Endothelial cell of umbilical vein (primary cell): ENCODE data around the gene SSTR3. TPM values are rescaled to one million over a fixed set of nuclear protein-coding genes. Genes with fewer than 3 reads are reported as not detected.

Experiments used
- BruUV-seq: library from RNA; stranded (reverse); fragments of 400-500 nt; replicated peaks from 2 replicates; lab custom pipeline; 2021; lab: Mats Ljungman, UMichigan
- CTCF ChIA-PET: fragments of 300-600, 350-600 bp; sonication (Branson Sonifier 250); formaldehyde crosslinking; loops from one replicate; lab custom pipeline; 2021; ENCODE audit warnings: antibody characterized with exemption, inconsistent platforms; lab: Charles Lee
- POLR2A ChIA-PET: fragments of 300-600, 350-600 bp; sonication (Branson Sonifier 250); formaldehyde crosslinking; loops from one replicate; lab custom pipeline; 2021; ENCODE audit warnings: antibody characterized with exemption, inconsistent platforms; lab: Charles Lee
- DNase-seq: peaks from one replicate; pipeline ENCODE4 v3.0.0-alpha.2; 2011; ENCODE audit warnings: low read depth, low spot score
- FAIRE-seq: peaks from 2 replicates; lab custom pipeline; 2011; peaks lifted over from hg19 to GRCh38; lab: Jason Lieb, UNC
- H2AFZ ChIP-seq: 2 replicates; pipeline ENCODE4 v1.6.0; 2012; ENCODE audit warnings: low read depth, low read length, control low read depth, inconsistent platforms
- H3K27ac ChIP-seq: 2 replicates; pipeline ENCODE4 v1.5.1; 2011; ENCODE audit warnings: low read depth, mild to moderate bottlenecking, control low read depth, low read length, moderate library complexity; ENCODE audit not compliant: insufficient read depth
- H3K27me3 ChIP-seq, 2 experiments: 2 replicates each; pipeline versions ENCODE4 v1.6.0 to v1.6.1; 2011; ENCODE audit warnings: low read length in 2 of 2, mixed read lengths in 1 of 2; ENCODE audit not compliant: control insufficient read depth in 2 of 2, insufficient read depth in 2 of 2
- H3K36me3 ChIP-seq, 2 experiments: 2 replicates in 1 of 2; 3 replicates in 1 of 2; pipeline ENCODE4 v1.5.1; 2011; ENCODE audit warnings: low read length in 2 of 2, mild to moderate bottlenecking in 1 of 2, moderate library complexity in 1 of 2; ENCODE audit not compliant: control insufficient read depth in 2 of 2, insufficient read depth in 2 of 2; ENCODE audit errors: extremely low read depth in 1 of 2
- H3K4me1 ChIP-seq: 3 replicates; pipeline ENCODE4 v1.5.1; 2011; ENCODE audit warnings: mild to moderate bottlenecking, low read length; ENCODE audit not compliant: control insufficient read depth, insufficient read depth; ENCODE audit errors: extremely low read depth
- H3K4me2 ChIP-seq: 2 replicates; pipeline ENCODE4 v1.6.1; 2011; ENCODE audit warnings: low read length, control low read depth, mixed read lengths; ENCODE audit not compliant: insufficient read depth
- H3K4me3 ChIP-seq, 3 experiments: fragments of 200-600 bp in 1 of 3; sonication (generic), shearing (Covaris generic) in 1 of 3; replicated peaks in 1 of 3; 2 replicates each; pipeline ENCODE4 v1.5.1; 2011 to 2016; ENCODE audit warnings: control low read depth in 3 of 3, low read length in 3 of 3, mild to moderate bottlenecking in 2 of 3, inconsistent platforms in 1 of 3, low read depth in 1 of 3, moderate library complexity in 1 of 3; ENCODE audit not compliant: insufficient read depth in 1 of 3
- H3K79me2 ChIP-seq: 2 replicates; pipeline ENCODE4 v1.6.0; 2012; ENCODE audit warnings: low read length, inconsistent platforms; ENCODE audit not compliant: control insufficient read depth, insufficient read depth
- H3K9ac ChIP-seq: replicated peaks from 2 replicates; pipeline ENCODE3; 2011; ENCODE audit warnings: low read length, control low read depth; ENCODE audit not compliant: insufficient read depth; ENCODE audit errors: extremely low read depth
- H3K9me1 ChIP-seq: replicated peaks from 3 replicates; pipeline ENCODE4 v1.6.0; 2011; ENCODE audit warnings: mild to moderate bottlenecking, low read length; ENCODE audit not compliant: control insufficient read depth, insufficient read depth; ENCODE audit errors: extremely low read depth
- H3K9me3 ChIP-seq: replicated peaks from 2 replicates; pipeline ENCODE4 v1.5.1; 2012; ENCODE audit warnings: low read length, inconsistent platforms; ENCODE audit not compliant: control insufficient read depth, insufficient read depth
- H4K20me1 ChIP-seq: replicated peaks from 2 replicates; pipeline ENCODE3; 2011; ENCODE audit warnings: mild to moderate bottlenecking, low read length; ENCODE audit not compliant: control insufficient read depth, insufficient read depth; ENCODE audit errors: extremely low read depth
- CTCF ChIP-seq, 2 donors: IDR thresholded peaks; 1 replicate in 1 of 2; 2 replicates in 1 of 2; pipeline ENCODE4 v1.5.1; 2011; ENCODE audit warnings: low read length in 2 of 2, mild to moderate bottlenecking in 2 of 2, moderate library complexity in 2 of 2, control low read depth in 1 of 2, inconsistent platforms in 1 of 2, low read depth in 1 of 2; ENCODE audit not compliant: insufficient read depth in 1 of 2; ENCODE audit errors: extremely low read depth in 1 of 2
- EZH2 ChIP-seq: IDR thresholded peaks from 2 replicates; pipeline ENCODE4 v1.6.1; 2012; ENCODE audit warnings: borderline replicate concordance, low read depth, mild to moderate bottlenecking, moderate library complexity, low read length, inconsistent platforms; ENCODE audit not compliant: severe bottlenecking
- FOS ChIP-seq: IDR thresholded peaks from 2 replicates; pipeline ENCODE4 v1.6.1; 2011; ENCODE audit warnings: mild to moderate bottlenecking, low read length, moderate library complexity, borderline replicate concordance; ENCODE audit not compliant: insufficient read depth
- GATA2 ChIP-seq: IDR thresholded peaks from 2 replicates; pipeline ENCODE4 v1.7.0; 2011; ENCODE audit warnings: low read depth, mild to moderate bottlenecking, moderate library complexity, mixed read lengths, low read length; ENCODE audit not compliant: insufficient read length, insufficient read depth
- JUN ChIP-seq: IDR thresholded peaks from 2 replicates; pipeline ENCODE4 v1.6.1; 2011; ENCODE audit warnings: borderline replicate concordance, low read depth; ENCODE audit not compliant: insufficient read length, insufficient read depth
- MAX ChIP-seq: IDR thresholded peaks from 2 replicates; pipeline ENCODE4 v1.6.1; 2011; ENCODE audit not compliant: insufficient read depth, insufficient read length
- MYC ChIP-seq: IDR thresholded peaks from one replicate; pipeline ENCODE4 v1.6.1; 2011; ENCODE audit warnings: mild to moderate bottlenecking, low read depth, low read length
- POLR2A ChIP-seq: IDR thresholded peaks from 2 replicates; pipeline ENCODE4 v1.6.1; 2012; ENCODE audit warnings: low read depth, mild to moderate bottlenecking, control low read depth, low read length
- POLR2AphosphoS5 ChIP-seq: IDR thresholded peaks from 2 replicates; pipeline ENCODE4 v1.6.1; 2012; ENCODE audit warnings: low read depth, mild to moderate bottlenecking, control low read depth, low read length, moderate library complexity; ENCODE audit not compliant: insufficient read depth
- dilution Hi-C: fragments of 300-500 bp; cut with MboI; formaldehyde crosslinking; loops from one replicate; pipeline ENCODE4 v1.15.0; 2019; ENCODE audit warnings: low sequenced_read_pairs; ENCODE audit not compliant: extremely low pct_ligation_motif_present
- intact Hi-C: fragments of 100-400 bp; cut with micrococcal nuclease; formaldehyde crosslinking; loops from one replicate; pipeline ENCODE4 v1.10.0; 2022
- polyA plus RNA-seq, 4 experiments: library from polyadenylated mRNA; depleted of rRNA in 3 of 4; stranded (reverse) in 3 of 4; unstranded in 1 of 4; fragments of >200 nt; gene quantifications; 2 replicates each; pipeline versions ENCODE4 v1.2.1 to v1.2.3, GENCODE V29; 2011 to 2012; ENCODE audit warnings: missing spikeins in 1 of 4
- total RNA-seq: library from RNA; stranded (reverse); gene quantifications from 2 replicates; pipeline ENCODE4 v1.2.3, GENCODE V29; 2021

The SSTR3 gene
- total and polyA plus RNA-seq, 2 donors (not counting 3 experiments of a cell fraction or from before 2014, with no cell fraction given), result not detected

- intact Hi-C loops, result no loop called here
- Histone ChIP-seq H3K36me3 (no peaks in the 10 kb centered on the region), H3K9me3 (no peaks in the 10 kb centered on the region), H3K27me3 (no peaks in the 10 kb centered on the region), H3K4me1 (no peaks in the 10 kb centered on the region), H3K27ac (no peak overlapping the region), H3K4me2 (no peak overlapping the region), H3K9ac (no peak overlapping the region), H2AFZ (no peak overlapping the region), H3K9me1 (no peaks in the 10 kb centered on the region), H4K20me1 (no peaks in the 10 kb centered on the region), H3K79me2 (no peaks in the 10 kb centered on the region), H3K4me3 (no peak overlapping the region)
- ChIA-PET CTCF (interaction anchor here (1.2 to 1.3 kb wide), 2 partner anchors 54 to 56 kb away, joined by 3 read pairs; no protein-coding TSS in a partner anchor), POLR2A (no interaction called here)
- dilution Hi-C loops, result no loop called here
- TF ChIP-seq MAX (no peak), JUN (no peak), POLR2A (no peak), GATA2 (no peak), MYC (no peak), FOS (no peak), POLR2AphosphoS5 (no peak), EZH2 (no peak), CTCF (IDR thresholded peaks at IDR 0.05; ENCODE audit: extremely low read depth in 1 of 2, insufficient read depth in 1 of 2, low read depth in 1 of 2, low read length in 2 of 2) (no peak)
- FAIRE-seq (no peak), DNase-seq (no peak)
- BruUV-seq, result no TSS peak
These were observed 7.2 kb downstream of the SSTR3 start for GRCh38 chr22:37205046-37205445.
